ENCODE measurements around the gene POLR3G.

GRCh38 chr5:90479611-90480385, 5.1 kb downstream of the POLR3G start:
- no peak for TF ChIP-seq POLR2A (IDR thresholded peaks at IDR 0.05; ENCODE audit: low read length)
- TF ChIP-seq GATA1 (IDR thresholded peaks at IDR 0.05; ENCODE audit: low read depth, low read length), result no peak
